Measurements from ENCODE around the gene ELAPOR1.

ELAPOR1 gene

GRCh38 chr1:109160071-109160840, 46.3 kb downstream of the ELAPOR1 start:
- no peaks in the 10 kb centered on the region for H3K9me2 ChIP-seq (ENCODE audit: low read depth, low read length)
- H3K36me3 ChIP-seq (ENCODE audit: insufficient read depth, low read length), result peaks cover 4% of the 10 kb centered on the region; the same call in 1 of the 2 replicates
- no peaks in the 10 kb centered on the region for H3F3A ChIP-seq (ENCODE audit: insufficient read depth, low read length)
- no peaks in the 10 kb centered on the region for H3K27me3 ChIP-seq (ENCODE audit: insufficient read depth, low read length)
- peak overlapping the region; percentile 49 for H3K27ac ChIP-seq (ENCODE audit: low read depth, low read length, poor library complexity, severe bottlenecking)
- no peak overlapping the region for H2AFZ ChIP-seq (ENCODE audit: low read length)
- no peak overlapping the region for H3K9ac ChIP-seq (ENCODE audit: low read length)
- H3K4me3 ChIP-seq (ENCODE audit: low read depth, low read length, poor library complexity, severe bottlenecking), result no peak overlapping the region
- H3K79me2 ChIP-seq (ENCODE audit: insufficient read depth, low read length), result no peaks in the 10 kb centered on the region
- H4K20me1 ChIP-seq (ENCODE audit: insufficient read depth, low read length), result no peaks in the 10 kb centered on the region
- peaks cover 61% of the 10 kb centered on the region for H3K4me1 ChIP-seq (ENCODE audit: insufficient read depth, low read length, severe bottlenecking)
- TF ChIP-seq, protein P1, sequence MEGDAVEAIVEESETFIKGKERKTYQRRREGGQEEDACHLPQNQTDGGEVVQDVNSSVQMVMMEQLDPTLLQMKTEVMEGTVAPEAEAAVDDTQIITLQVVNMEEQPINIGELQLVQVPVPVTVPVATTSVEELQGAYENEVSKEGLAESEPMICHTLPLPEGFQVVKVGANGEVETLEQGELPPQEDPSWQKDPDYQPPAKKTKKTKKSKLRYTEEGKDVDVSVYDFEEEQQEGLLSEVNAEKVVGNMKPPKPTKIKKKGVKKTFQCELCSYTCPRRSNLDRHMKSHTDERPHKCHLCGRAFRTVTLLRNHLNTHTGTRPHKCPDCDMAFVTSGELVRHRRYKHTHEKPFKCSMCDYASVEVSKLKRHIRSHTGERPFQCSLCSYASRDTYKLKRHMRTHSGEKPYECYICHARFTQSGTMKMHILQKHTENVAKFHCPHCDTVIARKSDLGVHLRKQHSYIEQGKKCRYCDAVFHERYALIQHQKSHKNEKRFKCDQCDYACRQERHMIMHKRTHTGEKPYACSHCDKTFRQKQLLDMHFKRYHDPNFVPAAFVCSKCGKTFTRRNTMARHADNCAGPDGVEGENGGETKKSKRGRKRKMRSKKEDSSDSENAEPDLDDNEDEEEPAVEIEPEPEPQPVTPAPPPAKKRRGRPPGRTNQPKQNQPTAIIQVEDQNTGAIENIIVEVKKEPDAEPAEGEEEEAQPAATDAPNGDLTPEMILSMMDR (IDR thresholded peaks at IDR 0.05; ENCODE audit: low read length), result no peak
- TF ChIP-seq EZH2 (IDR thresholded peaks at IDR 0.05; ENCODE audit: borderline replicate concordance, low read length), result no peak
- no peak overlapping the region for H3K4me2 ChIP-seq (ENCODE audit: low read length)
- H3K9me3 ChIP-seq (ENCODE audit: low read length), result no peaks in the 10 kb centered on the region

DNA sequence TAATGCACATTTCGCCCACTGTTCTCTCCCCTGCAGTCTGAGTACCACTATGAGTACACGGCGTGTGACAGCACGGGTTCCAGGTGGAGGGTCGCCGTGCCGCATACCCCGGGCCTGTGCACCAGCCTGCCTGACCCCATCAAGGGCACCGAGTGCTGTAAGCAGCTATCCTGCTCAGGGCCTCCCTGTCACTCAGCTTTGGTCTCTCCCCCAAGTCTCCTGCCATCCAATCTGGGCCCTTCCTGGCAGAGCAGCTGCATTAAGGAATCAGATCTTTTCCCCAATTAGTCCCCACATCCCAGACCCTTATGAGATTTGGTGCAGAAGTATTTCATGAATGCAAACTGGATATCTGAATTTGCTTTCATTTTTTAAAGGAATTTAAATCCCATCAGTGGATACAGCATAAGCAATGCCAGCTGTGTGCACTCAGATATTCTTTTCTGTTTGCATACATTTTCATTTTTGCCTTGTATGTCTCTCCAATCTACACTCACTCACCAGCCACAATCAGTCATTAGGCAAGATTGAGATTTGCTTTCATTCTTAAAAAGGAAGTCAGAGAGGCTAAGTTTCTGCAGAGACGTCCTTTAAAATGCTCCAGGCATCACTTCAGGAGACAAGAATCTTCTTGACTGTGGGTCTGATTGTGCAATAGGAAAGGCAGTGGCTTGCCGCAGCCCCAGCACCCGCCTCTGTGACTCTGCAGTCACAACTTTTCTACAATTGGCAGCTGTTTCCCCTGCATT, 48.1 kb downstream of the ELAPOR1 start:
- Histone ChIP-seq H3K4me3 (ENCODE audit: low read depth, low read length, poor library complexity, severe bottlenecking) (no peak overlapping the region), H4K20me1 (ENCODE audit: insufficient read depth, low read length) (no peaks in the 10 kb centered on the region), H3F3A (ENCODE audit: insufficient read depth, low read length) (no peaks in the 10 kb centered on the region), H3K9me2 (ENCODE audit: low read depth, low read length) (no peaks in the 10 kb centered on the region), H3K4me1 (ENCODE audit: insufficient read depth, low read length, severe bottlenecking) (peaks cover 54% of the 10 kb centered on the region), H2AFZ (ENCODE audit: low read length) (no peak overlapping the region), H3K27ac (ENCODE audit: low read depth, low read length, poor library complexity, severe bottlenecking) (peak overlapping the region; percentile 62), H3K9ac (ENCODE audit: low read length) (no peak overlapping the region), H3K9me3 (ENCODE audit: low read length) (no peaks in the 10 kb centered on the region), H3K27me3 (ENCODE audit: insufficient read depth, low read length) (no peaks in the 10 kb centered on the region), H3K36me3 (ENCODE audit: insufficient read depth, low read length) (peaks cover 4% of the 10 kb centered on the region; the same call in 1 of the 2 replicates), H3K79me2 (ENCODE audit: insufficient read depth, low read length) (no peaks in the 10 kb centered on the region), H3K4me2 (ENCODE audit: low read length) (peak overlapping the region; percentile 5; the same call in 1 of the 2 replicates)
- TF ChIP-seq, protein P1 (IDR thresholded peaks at IDR 0.05; ENCODE audit: low read length), result no peak
- no peak for TF ChIP-seq EZH2 (IDR thresholded peaks at IDR 0.05; ENCODE audit: borderline replicate concordance, low read length)

DNA sequence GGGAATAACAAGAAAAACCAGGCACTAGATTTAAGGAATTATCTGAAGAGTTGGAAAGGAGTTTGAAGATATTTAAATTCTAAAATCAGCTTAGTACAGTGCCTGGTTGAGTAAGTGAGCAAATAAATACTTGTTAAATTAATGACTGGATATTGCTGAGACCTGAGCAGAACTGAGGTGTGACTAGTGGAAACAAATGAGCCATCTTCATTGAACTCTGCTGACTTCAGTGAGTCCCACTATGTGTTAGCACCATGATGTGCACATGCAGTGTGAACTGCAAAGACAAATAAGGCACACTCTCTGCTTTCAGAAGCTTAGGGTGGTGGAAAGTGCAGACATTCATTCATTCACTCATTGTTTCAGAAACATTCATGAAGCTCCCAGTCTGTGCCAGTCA, 48.7 kb downstream of the ELAPOR1 start:
- no peak overlapping the region for H3K9ac ChIP-seq (ENCODE audit: low read length)
- TF ChIP-seq, protein P1 (IDR thresholded peaks at IDR 0.05; ENCODE audit: low read length), result no peak
- no peak for TF ChIP-seq EZH2 (IDR thresholded peaks at IDR 0.05; ENCODE audit: borderline replicate concordance, low read length)
- H3K9me3 ChIP-seq (ENCODE audit: low read length), result no peaks in the 10 kb centered on the region
- peaks cover 5% of the 10 kb centered on the region; the same call in 1 of the 2 replicates for H3K36me3 ChIP-seq (ENCODE audit: insufficient read depth, low read length)
- no peaks in the 10 kb centered on the region for H3F3A ChIP-seq (ENCODE audit: insufficient read depth, low read length)
- peak overlapping the region; percentile 5; the same call in 1 of the 2 replicates for H3K4me2 ChIP-seq (ENCODE audit: low read length)
- no peaks in the 10 kb centered on the region for H3K9me2 ChIP-seq (ENCODE audit: low read depth, low read length)
- H3K27me3 ChIP-seq (ENCODE audit: insufficient read depth, low read length), result no peaks in the 10 kb centered on the region
- H3K27ac ChIP-seq (ENCODE audit: low read depth, low read length, poor library complexity, severe bottlenecking), result peak overlapping the region; percentile 62
- peaks cover 48% of the 10 kb centered on the region for H3K4me1 ChIP-seq (ENCODE audit: insufficient read depth, low read length, severe bottlenecking)
- no peak overlapping the region for H2AFZ ChIP-seq (ENCODE audit: low read length)
- H4K20me1 ChIP-seq (ENCODE audit: insufficient read depth, low read length), result no peaks in the 10 kb centered on the region
- no peak overlapping the region for H3K4me3 ChIP-seq (ENCODE audit: low read depth, low read length, poor library complexity, severe bottlenecking)
- H3K79me2 ChIP-seq (ENCODE audit: insufficient read depth, low read length), result no peaks in the 10 kb centered on the region
